Mesendoderm (in vitro differentiated cells): ENCODE measurements around the gene IFNL1.
"Not testable (repeated sequence)": the region's sequence is repeated elsewhere in the genome, so short reads cannot be mapped to it uniquely, and the experiment has no call there.

Experiments
- DNase-seq: peaks from one replicate; pipeline ENCODE4 v3.0.0; 2013
- H2AK5ac ChIP-seq: 2 replicates; pipeline ENCODE4 v1.6.1; 2013; ENCODE audit warnings: low read length, inconsistent platforms
- H2BK120ac ChIP-seq: 2 replicates; pipeline ENCODE4 v1.6.1; 2013; ENCODE audit warnings: low read depth, mild to moderate bottlenecking, low read length, moderate library complexity, mixed read lengths
- H2BK15ac ChIP-seq: replicated peaks from 2 replicates; pipeline ENCODE4 v1.6.1; 2013; ENCODE audit warnings: low read depth, mild to moderate bottlenecking, moderate library complexity
- H2BK5ac ChIP-seq: 2 replicates; pipeline ENCODE4 v1.6.1; 2013; ENCODE audit warnings: low read length, inconsistent platforms
- H3K18ac ChIP-seq: 2 replicates; pipeline ENCODE4 v1.6.1; 2013; ENCODE audit warnings: mild to moderate bottlenecking, low read length, mixed read lengths
- H3K23ac ChIP-seq: one replicate; pipeline ENCODE4 v1.6.1; 2013; ENCODE audit warnings: low read length
- H3K27ac ChIP-seq: 2 replicates; pipeline ENCODE4 v1.5.1; 2013; ENCODE audit warnings: low read depth, mild to moderate bottlenecking, inconsistent platforms, low read length, moderate library complexity
- H3K27me3 ChIP-seq: 2 replicates; pipeline ENCODE4 v1.6.1; 2013; ENCODE audit warnings: low read length, control low read depth, mild to moderate bottlenecking, inconsistent platforms; ENCODE audit not compliant: insufficient read depth, poor library complexity
- H3K36me3 ChIP-seq: 2 replicates; pipeline ENCODE4 v1.6.1; 2013; ENCODE audit warnings: low read length, inconsistent platforms; ENCODE audit not compliant: control insufficient read depth, insufficient read depth
- H3K4ac ChIP-seq: one replicate; pipeline ENCODE4 v1.6.1; 2013; ENCODE audit warnings: low read depth, mild to moderate bottlenecking, low read length, moderate library complexity
- H3K4me1 ChIP-seq: 2 replicates; pipeline ENCODE4 v1.6.1; 2013; ENCODE audit warnings: low read depth, low read length, inconsistent platforms; ENCODE audit not compliant: control insufficient read depth
- H3K4me2 ChIP-seq: 2 replicates; pipeline ENCODE4 v1.6.1; 2013; ENCODE audit warnings: low read length
- H3K4me3 ChIP-seq: 2 replicates; pipeline ENCODE4 v1.5.1; 2013; ENCODE audit warnings: mild to moderate bottlenecking, low read length
- H3K56ac ChIP-seq: one replicate; pipeline ENCODE4 v1.6.1; 2013; ENCODE audit warnings: low read length
- H3K79me1 ChIP-seq: 2 replicates; pipeline ENCODE4 v1.6.1; 2013; ENCODE audit warnings: low read length, inconsistent platforms
- H3K79me2 ChIP-seq: 2 replicates; pipeline ENCODE4 v1.6.1; 2013; ENCODE audit warnings: mild to moderate bottlenecking, low read length; ENCODE audit not compliant: control insufficient read depth, insufficient read depth
- H3K9ac ChIP-seq: 2 replicates; pipeline ENCODE4 v1.6.1; 2013; ENCODE audit warnings: low read length, inconsistent platforms
- H4K5ac ChIP-seq: one replicate; pipeline ENCODE4 v1.6.1; 2013; ENCODE audit warnings: low read length
- H4K8ac ChIP-seq: one replicate; pipeline ENCODE4 v1.6.1; 2013; ENCODE audit warnings: low read depth, mild to moderate bottlenecking, control low read depth, low read length, moderate library complexity
- WGBS: extraction: QIAGEN DNeasy Blood & Tissue Kit; methylation state at CpG from one replicate; pipeline ENCODE4 v1.1.7; 2013; ENCODE audit warnings: low lambda C conversion rate, missing lambda C conversion rate; ENCODE audit not compliant: insufficient coverage; ENCODE audit errors: extremely low coverage; 5-methylcytosine and 5-hydroxymethylcytosine counted together

IFNL1 gene

DNA sequence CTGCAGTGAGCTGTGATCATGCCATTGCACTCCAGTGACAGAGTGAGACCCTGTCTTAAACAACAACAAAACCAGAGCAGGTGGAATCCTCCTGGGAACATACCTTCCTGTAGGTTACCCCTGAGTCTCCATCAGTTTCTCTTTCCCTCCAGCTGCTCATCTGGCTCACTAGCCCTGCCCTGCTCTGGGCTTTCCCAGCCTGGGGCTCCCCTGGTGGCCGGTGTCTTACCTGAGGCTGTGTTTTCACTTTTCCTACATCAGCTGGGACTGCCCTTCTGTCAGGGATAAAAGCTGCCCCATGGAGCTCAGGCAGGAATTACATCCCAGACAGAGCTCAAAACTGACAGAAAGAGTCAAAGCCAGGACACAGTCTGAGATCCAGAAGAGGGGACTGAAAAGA lies 28.1 kb upstream of the IFNL1 start, which contains the start of gene IFNL2:
TSS of gene IFNL2 (plus strand) at position 312 of the 400 bp plus-strand sequence. CDS start 173 bp downstream, outside the sequence.
- H3K56ac ChIP-seq, H3K4me3 ChIP-seq, H3K4me1 ChIP-seq, H3K4ac ChIP-seq, H2BK15ac ChIP-seq, H3K79me1 ChIP-seq, H3K23ac ChIP-seq, H3K79me2 ChIP-seq, H2BK120ac ChIP-seq, H2AK5ac ChIP-seq, H4K5ac ChIP-seq, DNase-seq, H4K8ac ChIP-seq, H3K27ac ChIP-seq, H3K36me3 ChIP-seq, H3K4me2 ChIP-seq, H3K9ac ChIP-seq, H2BK5ac ChIP-seq, H3K18ac ChIP-seq: not testable (repeated sequence)
- peaks cover 15% of the 10 kb centered on the region for H3K27me3 ChIP-seq
- WGBS: no CpG with 5 or more reads among the region's 1 CpG

DNA sequence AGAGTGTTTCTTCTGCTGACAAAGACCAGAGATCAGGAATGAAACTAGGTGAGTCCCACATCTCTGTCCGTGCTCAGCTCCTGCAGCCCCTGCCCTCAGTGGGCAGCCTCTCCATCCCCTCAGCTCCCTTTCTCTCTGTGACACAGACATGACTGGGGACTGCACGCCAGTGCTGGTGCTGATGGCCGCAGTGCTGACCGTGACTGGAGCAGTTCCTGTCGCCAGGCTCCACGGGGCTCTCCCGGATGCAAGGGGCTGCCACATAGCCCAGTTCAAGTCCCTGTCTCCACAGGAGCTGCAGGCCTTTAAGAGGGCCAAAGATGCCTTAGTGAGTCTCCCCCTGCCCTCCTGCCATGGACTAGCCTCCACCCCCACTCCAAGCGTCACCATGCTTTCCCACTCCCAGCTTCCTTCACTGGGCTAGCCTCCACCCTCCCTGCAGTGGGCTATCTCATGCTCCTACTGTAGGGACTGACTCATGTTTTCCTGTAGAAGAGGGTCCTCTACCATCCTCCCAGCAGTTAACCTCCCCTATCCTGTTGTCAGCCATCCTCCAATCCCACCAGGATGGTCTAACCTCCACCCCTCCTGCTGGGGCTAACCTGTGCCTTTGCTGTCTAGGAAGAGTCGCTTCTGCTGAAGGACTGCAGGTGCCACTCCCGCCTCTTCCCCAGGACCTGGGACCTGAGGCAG lies 27.5 kb upstream of the IFNL1 start:
- not testable (repeated sequence) for H3K4me2 ChIP-seq, H4K8ac ChIP-seq, DNase-seq, H3K79me1 ChIP-seq, H3K4me3 ChIP-seq, H3K23ac ChIP-seq, H3K4me1 ChIP-seq, H3K79me2 ChIP-seq, H2BK5ac ChIP-seq, H2BK120ac ChIP-seq, H2BK15ac ChIP-seq, H3K56ac ChIP-seq, H3K18ac ChIP-seq, H2AK5ac ChIP-seq, H3K9ac ChIP-seq, H4K5ac ChIP-seq, H3K27ac ChIP-seq, H3K36me3 ChIP-seq, H3K4ac ChIP-seq
- peaks cover 12% of the 10 kb centered on the region for H3K27me3 ChIP-seq
- no CpG with 5 or more reads among the region's 10 CpGs for WGBS

GRCh38 chr19:39269369-39269768 lies 26.8 kb upstream of the IFNL1 start:
- H3K18ac ChIP-seq: not testable (repeated sequence)

DNA sequence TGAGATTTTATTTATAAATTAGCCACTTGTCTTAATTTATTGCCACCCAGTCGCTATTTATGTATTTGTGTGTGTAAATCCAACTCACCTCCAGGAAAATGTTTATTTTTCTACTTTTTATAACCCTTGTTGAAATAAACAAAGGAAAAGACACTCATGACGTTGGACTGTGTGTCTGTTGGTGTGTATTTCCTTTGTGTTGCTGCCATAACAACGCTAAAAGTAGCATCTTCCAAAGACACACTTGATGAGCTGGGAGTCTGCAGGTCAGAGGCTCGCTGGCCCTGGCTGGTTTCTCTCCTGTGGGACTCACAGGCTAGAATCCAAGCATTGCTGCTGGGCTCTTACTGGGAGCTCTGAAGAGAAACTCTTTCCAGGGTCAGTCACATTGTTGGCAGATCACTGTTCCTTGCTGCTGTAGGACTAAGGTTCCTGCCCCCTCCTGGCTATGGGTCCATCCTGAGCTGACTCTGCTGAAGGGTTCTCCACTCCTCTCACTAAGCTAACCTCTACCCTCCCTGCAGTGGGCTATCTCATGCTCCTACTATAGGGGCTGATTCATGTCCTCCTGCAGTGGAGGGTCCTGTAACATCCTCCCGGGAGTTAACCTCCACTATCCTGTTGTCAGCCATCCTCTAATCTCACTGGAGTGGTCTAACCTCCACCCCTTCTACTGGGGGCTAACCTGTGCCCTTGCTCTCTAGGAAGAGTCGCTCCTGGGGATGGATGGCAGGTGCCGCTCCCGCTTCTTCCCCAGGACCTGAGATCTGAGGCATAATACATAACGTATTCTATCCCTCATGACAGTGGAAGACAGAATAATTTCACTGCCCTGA lies 26.0 kb upstream of the IFNL1 start:
- H3K4me2 ChIP-seq: no peak overlapping the region
- no peak overlapping the region for H2BK15ac ChIP-seq
- H3K23ac ChIP-seq: no peak overlapping the region
- H3K36me3 ChIP-seq: no peaks in the 10 kb centered on the region
- no peaks in the 10 kb centered on the region for H3K79me2 ChIP-seq
- no peak overlapping the region for H2BK120ac ChIP-seq
- no peak overlapping the region for H4K8ac ChIP-seq
- H3K27ac ChIP-seq: no peak overlapping the region
- H3K4me1 ChIP-seq: no peaks in the 10 kb centered on the region
- no peak for DNase-seq
- H3K79me1 ChIP-seq: no peaks in the 10 kb centered on the region
- H3K9ac ChIP-seq: no peak overlapping the region
- no peak overlapping the region for H2BK5ac ChIP-seq
- no peak overlapping the region for H4K5ac ChIP-seq
- no peak overlapping the region for H3K4ac ChIP-seq
- no peak overlapping the region for H3K56ac ChIP-seq
- no peak overlapping the region for H3K4me3 ChIP-seq
- H3K27me3 ChIP-seq: no peaks in the 10 kb centered on the region
- no peak overlapping the region for H3K18ac ChIP-seq
- H2AK5ac ChIP-seq: no peak overlapping the region
- WGBS: no CpG with 5 or more reads among the region's 9 CpGs

More at GRCh38 chr19:39269369-39269768, 26.8 kb upstream of the IFNL1 start:
- not testable (repeated sequence) for H4K8ac ChIP-seq, H3K27ac ChIP-seq, H2BK120ac ChIP-seq, H3K79me1 ChIP-seq, H3K23ac ChIP-seq, H3K56ac ChIP-seq, DNase-seq, H2AK5ac ChIP-seq, H3K36me3 ChIP-seq, H2BK5ac ChIP-seq, H3K4me3 ChIP-seq, H3K79me2 ChIP-seq, H3K27me3 ChIP-seq, H3K9ac ChIP-seq, H4K5ac ChIP-seq, H2BK15ac ChIP-seq, H3K4me1 ChIP-seq, H3K4ac ChIP-seq, H3K4me2 ChIP-seq
- WGBS: no CpG with 5 or more reads among the region's 10 CpGs

GRCh38 chr19:39273859-39274258 lies 22.3 kb upstream of the IFNL1 start:
- not testable (repeated sequence) for H3K23ac ChIP-seq, H2BK5ac ChIP-seq, H2AK5ac ChIP-seq, H4K8ac ChIP-seq, H3K4me1 ChIP-seq, DNase-seq, H3K27ac ChIP-seq, H3K36me3 ChIP-seq, H3K18ac ChIP-seq, H4K5ac ChIP-seq, H2BK15ac ChIP-seq, H3K4me2 ChIP-seq, H2BK120ac ChIP-seq, H3K56ac ChIP-seq, H3K4me3 ChIP-seq, H3K4ac ChIP-seq, H3K79me1 ChIP-seq, H3K79me2 ChIP-seq, H3K9ac ChIP-seq, H3K27me3 ChIP-seq
- no CpG with 5 or more reads among the region's 5 CpGs for WGBS
